HG03565 (cell line): Measurements from ENCODE around the gene FBN2.

Experiments used
- ATAC-seq: cut with Tn5 transposase; IDR thresholded peaks from one replicate; pipeline ENCODE4 v1.9.1; 2021; ENCODE audit warnings: mild to moderate bottlenecking, moderate library complexity; ENCODE audit not compliant: unreplicated experiment

Gene FBN2

GRCh38 chr5:128378196-128378595 lies 159.8 kb downstream of the FBN2 start:
- no peak for ATAC-seq

- no peak for ATAC-seq
Measured at GRCh38 chr5:128376577-128376976, 161.5 kb downstream of the FBN2 start.

GRCh38 chr5:128366147-128366546 lies 171.9 kb downstream of the FBN2 start:
- ATAC-seq: no peak

GRCh38 chr5:128362370-128362769 lies 175.7 kb downstream of the FBN2 start:
- no peak for ATAC-seq

- no peak for ATAC-seq
Measured at GRCh38 chr5:128358826-128359225, 179.2 kb downstream of the FBN2 start.

- ATAC-seq: no peak
Measured at GRCh38 chr5:128357226-128357625, 180.8 kb downstream of the FBN2 start.

GRCh38 chr5:128355961-128356360 lies 182.1 kb downstream of the FBN2 start:
- ATAC-seq: no peak

- ATAC-seq: no peak
Measured at GRCh38 chr5:128353441-128354107, 184.5 kb downstream of the FBN2 start.

- ATAC-seq: no peak
Measured at GRCh38 chr5:128350705-128351104, 187.3 kb downstream of the FBN2 start.

GRCh38 chr5:128349044-128349858 lies 188.8 kb downstream of the FBN2 start:
- ATAC-seq: no peak

GRCh38 chr5:128346038-128346437 lies 192.0 kb downstream of the FBN2 start:
- ATAC-seq: no peak

GRCh38 chr5:128345247-128345646 lies 192.8 kb downstream of the FBN2 start:
- no peak for ATAC-seq

- no peak for ATAC-seq
Measured at GRCh38 chr5:128343168-128343567, 194.9 kb downstream of the FBN2 start.

- ATAC-seq: no peak
Measured at GRCh38 chr5:128341056-128341455, 197.0 kb downstream of the FBN2 start.

- ATAC-seq: no peak
Measured at GRCh38 chr5:128340648-128341047, 197.4 kb downstream of the FBN2 start.

- ATAC-seq: no peak
Measured at GRCh38 chr5:128339585-128339984, 198.5 kb downstream of the FBN2 start.

GRCh38 chr5:128338649-128339048 lies 199.4 kb downstream of the FBN2 start:
- no peak for ATAC-seq

- no peak for ATAC-seq
Measured at GRCh38 chr5:128335339-128335738, 202.7 kb downstream of the FBN2 start.

GRCh38 chr5:128334010-128334716 lies 203.9 kb downstream of the FBN2 start:
- ATAC-seq: no peak

GRCh38 chr5:128331261-128331660 lies 206.8 kb downstream of the FBN2 start:
- ATAC-seq: no peak

- ATAC-seq: no peak
Measured at GRCh38 chr5:128329386-128329939, 208.6 kb downstream of the FBN2 start.
